ENCODE results near the gene GPRIN3.

- no peak for TF ChIP-seq EP300 (IDR thresholded peaks at IDR 0.05)
- no peak for TF ChIP-seq POLR2A (IDR thresholded peaks at IDR 0.05)
- TF ChIP-seq CTCF (IDR thresholded peaks at IDR 0.05) = no peak
Measured at GRCh38 chr4:89353514-89353913, 45.9 kb upstream of the GPRIN3 start.

All from stomach (tissue), 4 donors.